Left ventricle myocardium inferior (tissue), 1 donor: Measurements from ENCODE around the gene FTCD. TPM values are rescaled to one million over a fixed set of nuclear protein-coding genes. Genes with fewer than 3 reads are reported as not detected.

Experiments used
- DNase-seq: peaks from one replicate; pipeline ENCODE4 v3.0.0-alpha.2; 2020
- H3K27ac ChIP-seq: fragments of 200-600 bp; replicated peaks from 2 replicates; pipeline ENCODE4 v1.8.0; 2021
- H3K27me3 ChIP-seq: fragments of 200-600 bp; 2 replicates; pipeline ENCODE4 v1.8.0; 2021; ENCODE audit warnings: low read depth
- H3K36me3 ChIP-seq: fragments of 200-600 bp; 2 replicates; pipeline ENCODE4 v1.8.0; 2021
- H3K4me1 ChIP-seq: fragments of 200-600 bp; 2 replicates; pipeline ENCODE4 v1.8.0; 2021
- H3K4me3 ChIP-seq: fragments of 200-600 bp; 2 replicates; pipeline ENCODE4 v1.8.0; 2021; ENCODE audit warnings: mild to moderate bottlenecking, moderate library complexity
- H3K9me3 ChIP-seq: fragments of 200-600 bp; replicated peaks from 2 replicates; pipeline ENCODE4 v1.8.0; 2021
- CTCF ChIP-seq: fragments of 200-600 bp; IDR thresholded peaks from 2 replicates; pipeline ENCODE4 v1.8.0; 2021; ENCODE audit warnings: antibody characterized with exemption, mild to moderate bottlenecking, borderline replicate concordance
- intact Hi-C: fragments of 100-400 bp; cut with micrococcal nuclease; formaldehyde crosslinking; loops from one replicate; pipeline ENCODE4 v1.11.0; 2022
- total RNA-seq: library from RNA; stranded (reverse); fragmentation: NEBNext Ultra II Directional; extraction: Animal tissue kit (Norgen Biotek cat#: 25700); gene quantifications from one replicate; pipeline ENCODE4 v1.2.1, GENCODE V29; 2021
- donor health status: DM: no; HTN: yes; CAD: no; lungs with severe emphysema.

FTCD gene
- total RNA-seq, 1 donor from 2014 or later, result 2.2 TPM

GRCh38 chr21:46153247-46154154 lies 1.9 kb downstream of the FTCD start:
- Histone ChIP-seq H3K4me1 (peaks cover 16% of the 10 kb centered on the region), H3K36me3 (no peaks in the 10 kb centered on the region), H3K27ac (peak overlapping the region; percentile 47), H3K27me3 (no peaks in the 10 kb centered on the region), H3K4me3 (peak overlapping the region; percentile 54), H3K9me3 (no peaks in the 10 kb centered on the region)
- intact Hi-C loops, result no loop called here
- DNase-seq, result peak; percentile 54
- TF ChIP-seq CTCF, result peak; percentile 80

- intact Hi-C loops, result no loop called here
- no peak for DNase-seq
- peak overlapping the region; percentile 54 for H3K4me3 ChIP-seq
- no peaks in the 10 kb centered on the region for H3K36me3 ChIP-seq
- TF ChIP-seq CTCF, result no peak
- peak overlapping the region; percentile 47 for H3K27ac ChIP-seq
- peaks cover 16% of the 10 kb centered on the region for H3K4me1 ChIP-seq
- no peaks in the 10 kb centered on the region for H3K27me3 ChIP-seq
- H3K9me3 ChIP-seq, result no peaks in the 10 kb centered on the region
These were observed 2.5 kb downstream of the FTCD start for GRCh38 chr21:46152927-46153246.

DNA sequence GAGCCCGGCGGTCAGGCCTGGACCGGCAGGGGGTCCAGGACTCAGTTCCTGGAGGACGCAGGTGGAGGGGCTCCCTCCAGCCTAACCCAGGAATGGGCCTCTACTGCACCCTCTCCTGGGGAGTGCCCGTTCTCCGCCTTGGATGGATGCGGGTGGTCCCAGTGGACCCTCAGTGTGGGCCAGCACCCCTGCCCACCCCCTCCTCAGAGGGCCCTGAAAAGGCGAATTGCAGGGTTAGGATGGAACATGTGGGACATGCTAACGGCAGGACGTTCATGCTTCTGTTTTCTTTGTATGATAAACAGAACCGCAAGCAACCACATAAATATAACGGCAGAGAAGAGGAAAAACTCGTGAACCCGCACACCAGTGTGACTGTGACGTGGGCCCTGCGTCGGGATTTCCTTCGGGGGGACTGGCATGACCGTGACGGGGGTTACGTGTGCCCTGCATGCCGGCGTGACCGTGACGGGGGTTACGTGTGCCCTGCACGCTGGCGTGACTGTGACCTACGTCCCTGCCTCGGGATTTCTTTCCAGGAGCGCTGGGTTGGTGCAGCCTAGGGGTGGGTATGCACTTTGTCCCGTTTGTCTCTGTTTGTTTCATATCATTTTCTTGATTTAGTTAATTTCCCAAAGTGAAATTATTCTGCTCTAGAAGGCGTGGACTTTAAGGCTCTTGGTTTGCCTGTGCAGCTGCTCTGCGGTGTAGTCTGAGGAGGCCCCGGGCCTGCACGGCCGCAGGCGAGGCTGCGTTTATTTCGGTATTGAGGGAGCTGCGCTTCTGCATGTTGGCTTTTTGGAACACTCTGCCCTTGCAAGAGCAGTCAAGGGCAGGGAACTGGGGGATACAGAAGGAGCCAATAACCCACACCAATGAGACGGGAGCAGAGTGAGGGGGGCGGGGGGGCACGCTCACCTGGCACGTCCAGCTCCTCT lies 3.1 kb downstream of the FTCD start:
- H3K4me3 ChIP-seq, result peak overlapping the region; percentile 54
- intact Hi-C loops, result no loop called here

GRCh38 chr21:46151261-46151988 lies 4.0 kb downstream of the FTCD start:
- intact Hi-C loops, result no loop called here

More for the DNA sequence above, 3.1 kb downstream of the FTCD start:
- no peak for DNase-seq
- Histone ChIP-seq H3K36me3 (no peaks in the 10 kb centered on the region), H3K9me3 (no peaks in the 10 kb centered on the region), H3K27ac (peak overlapping the region; percentile 47), H3K27me3 (no peaks in the 10 kb centered on the region), H3K4me1 (peaks cover 16% of the 10 kb centered on the region)
- TF ChIP-seq CTCF, result no peak

More at GRCh38 chr21:46151261-46151988, 4.0 kb downstream of the FTCD start:
- Histone ChIP-seq H3K27ac (no peak overlapping the region), H3K9me3 (no peaks in the 10 kb centered on the region), H3K4me3 (no peak overlapping the region), H3K36me3 (no peaks in the 10 kb centered on the region), H3K27me3 (no peaks in the 10 kb centered on the region), H3K4me1 (peaks cover 16% of the 10 kb centered on the region)
- TF ChIP-seq CTCF, result no peak
- no peak for DNase-seq
